ENCODE results near the gene CLOCK. TPM values are rescaled to one million over a fixed set of nuclear protein-coding genes. Genes with fewer than 3 reads are reported as not detected.

CLOCK gene
- total and polyA plus RNA-seq, 9 of the 15 experiments (the other 6 are each of a cell fraction or from before 2014, with no cell fraction given): 3.7 to 14.4 (median 9.4) TPM

DNA sequence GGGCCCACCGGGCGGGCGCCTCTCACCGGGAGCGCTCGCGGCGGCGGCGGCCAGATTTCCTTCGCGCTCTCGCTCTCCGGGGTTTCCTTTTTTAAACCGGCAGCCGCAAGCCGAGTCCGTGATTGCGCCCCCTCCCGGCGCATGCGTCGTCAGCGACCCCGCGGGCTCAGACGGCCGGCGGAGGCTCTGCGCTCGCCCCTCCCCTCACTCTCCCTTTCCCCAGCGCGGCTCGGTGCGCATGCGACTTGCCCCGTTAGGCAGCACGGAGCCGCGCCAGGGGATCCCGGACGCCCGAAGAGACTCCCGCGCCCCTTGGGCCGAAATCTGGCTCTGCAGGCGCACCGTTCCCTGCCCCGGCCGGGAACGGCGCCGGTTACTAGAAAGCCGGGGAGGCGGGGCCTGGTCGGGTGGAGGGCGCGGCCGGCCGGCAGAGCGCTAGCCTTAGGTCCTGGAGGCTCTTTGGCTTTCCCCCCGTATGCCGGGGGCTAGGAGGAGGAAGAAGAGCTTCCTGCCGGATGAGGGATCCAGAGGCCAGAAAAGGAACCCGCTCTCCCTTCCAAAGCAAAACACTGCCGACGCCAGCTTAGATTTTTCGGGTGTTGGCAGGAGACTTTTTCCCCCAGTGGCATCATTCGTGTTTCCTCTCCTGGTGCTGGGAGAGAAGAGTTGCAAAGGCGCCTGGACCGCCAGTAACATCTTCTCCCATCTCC is at the start of gene CLOCK (continued):
- TF ChIP-seq EP400 (IDR thresholded peaks at IDR 0.05) (peak; percentile 48; the same call in 1 of the 2 replicates), SMAD1 (IDR thresholded peaks at IDR 0.05; ENCODE audit: low read depth, low read length, partially characterized antibody) (peak; percentile 68), KDM1A (IDR thresholded peaks at IDR 0.05) (peak; percentile 95 to 96), PHF8 (IDR thresholded peaks at IDR 0.05; ENCODE audit: borderline replicate concordance, low read length) (peak; percentile 55; the same call in 1 of the 2 replicates), TGIF2 (CRISPR knock-in tag; IDR thresholded peaks at IDR 0.05) (no peak), ZNF239 (CRISPR knock-in tag; IDR thresholded peaks at IDR 0.05) (no peak), ETV1 (tag; conservative IDR thresholded peaks at IDR 0.05; ENCODE audit: low read depth) (no peak), GTF2E2 (tag; IDR thresholded peaks at IDR 0.05) (peak; percentile 46; the same call in 1 of the 2 replicates)
- TF ChIP-seq, protein P1, sequence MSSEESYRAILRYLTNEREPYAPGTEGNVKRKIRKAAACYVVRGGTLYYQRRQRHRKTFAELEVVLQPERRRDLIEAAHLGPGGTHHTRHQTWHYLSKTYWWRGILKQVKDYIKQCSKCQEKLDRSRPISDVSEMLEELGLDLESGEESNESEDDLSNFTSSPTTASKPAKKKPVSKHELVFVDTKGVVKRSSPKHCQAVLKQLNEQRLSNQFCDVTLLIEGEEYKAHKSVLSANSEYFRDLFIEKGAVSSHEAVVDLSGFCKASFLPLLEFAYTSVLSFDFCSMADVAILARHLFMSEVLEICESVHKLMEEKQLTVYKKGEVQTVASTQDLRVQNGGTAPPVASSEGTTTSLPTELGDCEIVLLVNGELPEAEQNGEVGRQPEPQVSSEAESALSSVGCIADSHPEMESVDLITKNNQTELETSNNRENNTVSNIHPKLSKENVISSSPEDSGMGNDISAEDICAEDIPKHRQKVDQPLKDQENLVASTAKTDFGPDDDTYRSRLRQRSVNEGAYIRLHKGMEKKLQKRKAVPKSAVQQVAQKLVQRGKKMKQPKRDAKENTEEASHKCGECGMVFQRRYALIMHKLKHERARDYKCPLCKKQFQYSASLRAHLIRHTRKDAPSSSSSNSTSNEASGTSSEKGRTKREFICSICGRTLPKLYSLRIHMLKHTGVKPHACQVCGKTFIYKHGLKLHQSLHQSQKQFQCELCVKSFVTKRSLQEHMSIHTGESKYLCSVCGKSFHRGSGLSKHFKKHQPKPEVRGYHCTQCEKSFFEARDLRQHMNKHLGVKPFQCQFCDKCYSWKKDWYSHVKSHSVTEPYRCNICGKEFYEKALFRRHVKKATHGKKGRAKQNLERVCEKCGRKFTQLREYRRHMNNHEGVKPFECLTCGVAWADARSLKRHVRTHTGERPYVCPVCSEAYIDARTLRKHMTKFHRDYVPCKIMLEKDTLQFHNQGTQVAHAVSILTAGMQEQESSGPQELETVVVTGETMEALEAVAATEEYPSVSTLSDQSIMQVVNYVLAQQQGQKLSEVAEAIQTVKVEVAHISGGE (CRISPR knock-in tag; IDR thresholded peaks at IDR 0.05): no peak
- TF ChIP-seq, protein P2, sequence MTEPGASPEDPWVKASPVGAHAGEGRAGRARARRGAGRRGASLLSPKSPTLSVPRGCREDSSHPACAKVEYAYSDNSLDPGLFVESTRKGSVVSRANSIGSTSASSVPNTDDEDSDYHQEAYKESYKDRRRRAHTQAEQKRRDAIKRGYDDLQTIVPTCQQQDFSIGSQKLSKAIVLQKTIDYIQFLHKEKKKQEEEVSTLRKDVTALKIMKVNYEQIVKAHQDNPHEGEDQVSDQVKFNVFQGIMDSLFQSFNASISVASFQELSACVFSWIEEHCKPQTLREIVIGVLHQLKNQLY (CRISPR knock-in tag; conservative IDR thresholded peaks at IDR 0.05): no peak
- TF ChIP-seq, protein P3, sequence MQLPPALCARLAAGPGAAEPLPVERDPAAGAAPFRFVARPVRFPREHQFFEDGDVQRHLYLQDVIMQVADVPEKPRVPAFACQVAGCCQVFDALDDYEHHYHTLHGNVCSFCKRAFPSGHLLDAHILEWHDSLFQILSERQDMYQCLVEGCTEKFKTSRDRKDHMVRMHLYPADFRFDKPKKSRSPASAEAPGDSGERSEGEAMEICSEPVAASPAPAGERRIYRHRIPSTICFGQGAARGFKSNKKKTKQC (CRISPR knock-in tag; IDR thresholded peaks at IDR 0.05): peak; percentile 67; the same call in 1 of the 2 replicates
- TF ChIP-seq, protein P4, sequence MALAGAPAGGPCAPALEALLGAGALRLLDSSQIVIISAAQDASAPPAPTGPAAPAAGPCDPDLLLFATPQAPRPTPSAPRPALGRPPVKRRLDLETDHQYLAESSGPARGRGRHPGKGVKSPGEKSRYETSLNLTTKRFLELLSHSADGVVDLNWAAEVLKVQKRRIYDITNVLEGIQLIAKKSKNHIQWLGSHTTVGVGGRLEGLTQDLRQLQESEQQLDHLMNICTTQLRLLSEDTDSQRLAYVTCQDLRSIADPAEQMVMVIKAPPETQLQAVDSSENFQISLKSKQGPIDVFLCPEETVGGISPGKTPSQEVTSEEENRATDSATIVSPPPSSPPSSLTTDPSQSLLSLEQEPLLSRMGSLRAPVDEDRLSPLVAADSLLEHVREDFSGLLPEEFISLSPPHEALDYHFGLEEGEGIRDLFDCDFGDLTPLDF (CRISPR knock-in tag; IDR thresholded peaks at IDR 0.05): peak; percentile 29; the same call in 1 of the 2 replicates
- TF ChIP-seq, protein P5, sequence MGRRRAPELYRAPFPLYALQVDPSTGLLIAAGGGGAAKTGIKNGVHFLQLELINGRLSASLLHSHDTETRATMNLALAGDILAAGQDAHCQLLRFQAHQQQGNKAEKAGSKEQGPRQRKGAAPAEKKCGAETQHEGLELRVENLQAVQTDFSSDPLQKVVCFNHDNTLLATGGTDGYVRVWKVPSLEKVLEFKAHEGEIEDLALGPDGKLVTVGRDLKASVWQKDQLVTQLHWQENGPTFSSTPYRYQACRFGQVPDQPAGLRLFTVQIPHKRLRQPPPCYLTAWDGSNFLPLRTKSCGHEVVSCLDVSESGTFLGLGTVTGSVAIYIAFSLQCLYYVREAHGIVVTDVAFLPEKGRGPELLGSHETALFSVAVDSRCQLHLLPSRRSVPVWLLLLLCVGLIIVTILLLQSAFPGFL (CRISPR knock-in tag; IDR thresholded peaks at IDR 0.05): no peak
- TF ChIP-seq, protein P6, sequence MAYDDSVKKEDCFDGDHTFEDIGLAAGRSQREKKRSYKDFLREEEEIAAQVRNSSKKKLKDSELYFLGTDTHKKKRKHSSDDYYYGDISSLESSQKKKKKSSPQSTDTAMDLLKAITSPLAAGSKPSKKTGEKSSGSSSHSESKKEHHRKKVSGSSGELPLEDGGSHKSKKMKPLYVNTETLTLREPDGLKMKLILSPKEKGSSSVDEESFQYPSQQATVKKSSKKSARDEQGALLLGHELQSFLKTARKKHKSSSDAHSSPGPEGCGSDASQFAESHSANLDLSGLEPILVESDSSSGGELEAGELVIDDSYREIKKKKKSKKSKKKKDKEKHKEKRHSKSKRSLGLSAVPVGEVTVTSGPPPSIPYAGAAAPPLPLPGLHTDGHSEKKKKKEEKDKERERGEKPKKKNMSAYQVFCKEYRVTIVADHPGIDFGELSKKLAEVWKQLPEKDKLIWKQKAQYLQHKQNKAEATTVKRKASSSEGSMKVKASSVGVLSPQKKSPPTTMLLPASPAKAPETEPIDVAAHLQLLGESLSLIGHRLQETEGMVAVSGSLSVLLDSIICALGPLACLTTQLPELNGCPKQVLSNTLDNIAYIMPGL (CRISPR knock-in tag; IDR thresholded peaks at IDR 0.05): 0 out of 2 replicates have a peak, but pooled peaks have one; percentile 79
- TF ChIP-seq, protein P7, sequence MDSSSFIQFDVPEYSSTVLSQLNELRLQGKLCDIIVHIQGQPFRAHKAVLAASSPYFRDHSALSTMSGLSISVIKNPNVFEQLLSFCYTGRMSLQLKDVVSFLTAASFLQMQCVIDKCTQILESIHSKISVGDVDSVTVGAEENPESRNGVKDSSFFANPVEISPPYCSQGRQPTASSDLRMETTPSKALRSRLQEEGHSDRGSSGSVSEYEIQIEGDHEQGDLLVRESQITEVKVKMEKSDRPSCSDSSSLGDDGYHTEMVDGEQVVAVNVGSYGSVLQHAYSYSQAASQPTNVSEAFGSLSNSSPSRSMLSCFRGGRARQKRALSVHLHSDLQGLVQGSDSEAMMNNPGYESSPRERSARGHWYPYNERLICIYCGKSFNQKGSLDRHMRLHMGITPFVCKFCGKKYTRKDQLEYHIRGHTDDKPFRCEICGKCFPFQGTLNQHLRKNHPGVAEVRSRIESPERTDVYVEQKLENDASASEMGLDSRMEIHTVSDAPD (CRISPR knock-in tag; IDR thresholded peaks at IDR 0.05): no peak

Measured in K562 (cell line).